Lung (tissue), 12 donors: ENCODE results near the gene HTRA2. TPM values are rescaled to one million over a fixed set of nuclear protein-coding genes. Genes with fewer than 3 reads are reported as not detected.

Experiments used
- ATAC-seq: fragments of 200-7000 bp; cut with Tn5 transposase; one replicate; pipeline ENCODE4 v1.9.1; 2020; ENCODE audit warnings: moderate number of reproducible peaks; ENCODE audit not compliant: insufficient read depth, low FRiP score
- DNase-seq, 3 donors: peaks; one replicate each; pipeline ENCODE4 v3.0.0-alpha.2; 2013 to 2017
- H3K27ac ChIP-seq, 2 donors: one replicate each; pipeline ENCODE4 v1.5.1; 2013; ENCODE audit warnings: mild to moderate bottlenecking in 2 of 2, moderate library complexity in 2 of 2, control low read depth in 1 of 2, inconsistent platforms in 1 of 2, low read depth in 1 of 2, low read length in 1 of 2
- H3K27me3 ChIP-seq, 3 donors: one replicate each; pipeline ENCODE4 v1.5.1; 2013; ENCODE audit warnings: low read length in 2 of 3; ENCODE audit not compliant: control insufficient read depth in 3 of 3, insufficient read depth in 3 of 3
- H3K36me3 ChIP-seq, 4 donors: one replicate each; pipeline ENCODE4 v1.5.1; 2013; ENCODE audit warnings: low read length in 4 of 4, mild to moderate bottlenecking in 1 of 4, moderate library complexity in 1 of 4; ENCODE audit not compliant: control insufficient read depth in 4 of 4, insufficient read depth in 4 of 4
- H3K4me1 ChIP-seq, 5 donors: one replicate each; pipeline ENCODE4 v1.5.1; 2013; ENCODE audit warnings: low read length in 5 of 5, mild to moderate bottlenecking in 2 of 5, moderate library complexity in 1 of 5; ENCODE audit not compliant: control insufficient read depth in 5 of 5, insufficient read depth in 5 of 5
- H3K4me3 ChIP-seq: one replicate; pipeline ENCODE4 v1.5.1; 2013; ENCODE audit warnings: mild to moderate bottlenecking, control low read depth, moderate library complexity
- H3K9ac ChIP-seq, 2 donors: one replicate each; pipeline ENCODE4 v1.5.1; 2013; ENCODE audit warnings: low read length in 2 of 2, control low read depth in 1 of 2; ENCODE audit not compliant: insufficient read depth in 1 of 2
- H3K9me3 ChIP-seq, 4 donors: one replicate each; pipeline ENCODE4 v1.5.1; 2013; ENCODE audit warnings: low read length in 3 of 4, mild to moderate bottlenecking in 1 of 4, moderate library complexity in 1 of 4; ENCODE audit not compliant: control insufficient read depth in 4 of 4, insufficient read depth in 3 of 4
- CTCF ChIP-seq: IDR thresholded peaks from 2 replicates; pipeline ENCODE4 v1.5.1; 2012; ENCODE audit warnings: mild to moderate bottlenecking; ENCODE audit errors: control extremely low read depth, extremely low read depth
- WGBS, 2 donors: extraction: QIAGEN DNeasy Blood & Tissue Kit; methylation state at CpG; one replicate each; pipeline ENCODE4 v1.1.7; 2013; 5-methylcytosine and 5-hydroxymethylcytosine counted together
- polyA plus RNA-seq, 2 donors: library from polyadenylated mRNA; stranded (reverse); fragments of 200-250 nt; gene quantifications; one replicate each; pipeline ENCODE4 v1.2.1, GENCODE V29; 2013
- total RNA-seq, 2 donors: library from RNA; depleted of rRNA in 1 of 2; stranded (reverse); fragments of >200 nt in 1 of 2; gene quantifications; one replicate each; pipeline ENCODE4 v1.2.1, GENCODE V29; 2014 to 2021
- donor health status: control.
- donor health status: control.
- donor health status: Bipolar disorder and iron deficiency.
- donor health status: healthy.
- donor health status: DM: yes; HTN: yes; CAD: no.

HTRA2 gene
- total and polyA plus RNA-seq, 4 donors: 26.6 to 42.1 (median 31.6) TPM

- H3K36me3 ChIP-seq: peaks cover 0 to 3% (median 0%) of the 10 kb centered on the region in 4 donors
- 36 to 38% methylated on average over 11 of the region's 11 CpGs for WGBS, 2 donors
- no peak overlapping the region for H3K27ac ChIP-seq
- H3K4me1 ChIP-seq: peaks cover 5 to 23% (median 8%) of the 10 kb centered on the region in 5 donors
- H3K4me3 ChIP-seq: no peak overlapping the region
- ATAC-seq: no peak
- DNase-seq: no peak
- TF ChIP-seq CTCF: no peak
- peaks cover 0 to 14% (median 0%) of the 10 kb centered on the region in 4 donors for H3K9me3 ChIP-seq
- no peak overlapping the region for H3K9ac ChIP-seq
- H3K27me3 ChIP-seq: peaks cover 6 to 63% (median 62%) of the 10 kb centered on the region in 3 donors
Observed at GRCh38 chr2:74511104-74511989, 18.4 kb upstream of the HTRA2 start.

- H3K27me3 ChIP-seq: peaks cover 6 to 78% (median 77%) of the 10 kb centered on the region in 3 donors
- no peak overlapping the region for H3K27ac ChIP-seq
- H3K36me3 ChIP-seq: no peaks in the 10 kb centered on the region
- H3K9me3 ChIP-seq: peaks cover 0 to 14% (median 0%) of the 10 kb centered on the region in 4 donors
- no peak overlapping the region for H3K9ac ChIP-seq
- 8 to 14% methylated on average over 34 to 36 of the region's 36 CpGs for WGBS, 2 donors
- no peak for DNase-seq
- TF ChIP-seq CTCF: no peak
- no peak for ATAC-seq
- no peak overlapping the region for H3K4me3 ChIP-seq
- peaks cover 0 to 24% (median 7%) of the 10 kb centered on the region in 5 donors for H3K4me1 ChIP-seq
Observed at GRCh38 chr2:74512744-74513604, 16.8 kb upstream of the HTRA2 start.

GRCh38 chr2:74513605-74514367 is 15.9 kb upstream of the HTRA2 start:
- H3K36me3 ChIP-seq: no peaks in the 10 kb centered on the region
- DNase-seq (peak in 2 of 3 donors; percentile 24 to 26), ATAC-seq (no peak)
- no peak overlapping the region for H3K4me3 ChIP-seq
- no peak overlapping the region for H3K9ac ChIP-seq
- no peak overlapping the region for H3K27ac ChIP-seq
- H3K27me3 ChIP-seq: peaks cover 7 to 81% (median 80%) of the 10 kb centered on the region in 3 donors
- peaks cover 0 to 21% (median 0%) of the 10 kb centered on the region in 5 donors for H3K4me1 ChIP-seq
- 6 to 8% methylated on average over 47 to 52 of the region's 52 CpGs for WGBS, 2 donors
- peaks cover 0 to 14% (median 0%) of the 10 kb centered on the region in 4 donors for H3K9me3 ChIP-seq
- TF ChIP-seq CTCF: no peak
